ENCODE measurements around the gene PCDHB3. TPM values are rescaled to one million over a fixed set of nuclear protein-coding genes. Genes with fewer than 3 reads are reported as not detected.
"Not testable (repeated sequence)": the region's sequence is repeated elsewhere in the genome, so short reads cannot be mapped to it uniquely, and the experiment has no call there.

PCDHB3 gene
- total and polyA plus RNA-seq, 2 experiments from 2014 or later: 0.76 to 4.1 TPM

- H3K9me3 ChIP-seq (ENCODE audit: low read depth): peaks cover 25% of the 10 kb centered on the region
- H3K4me2 ChIP-seq: peak within 1 kb of the TSS; percentile 72
- 4% methylated on average over 29 of the region's 29 CpGs for WGBS (ENCODE audit: low lambda C conversion rate, missing lambda C conversion rate)
- H3K27me3 ChIP-seq: no peaks in the 10 kb centered on the region
- peak within 1 kb of the TSS; percentile 93 for H3K27ac ChIP-seq
- TF ChIP-seq CTCF (IDR thresholded peaks at IDR 0.05; ENCODE audit: poor library complexity) (peak; percentile 80), EZH2phosphoT487 (IDR thresholded peaks at IDR 0.05; ENCODE audit: low read depth, severe bottlenecking, unreplicated experiment) (no peak), EZH2 (IDR thresholded peaks at IDR 0.05; ENCODE audit: borderline replicate concordance) (no peak)
- peak; percentile 93 for DNase-seq (ENCODE audit: low spot score)
- peaks cover 27% of the 10 kb centered on the region for H3K79me2 ChIP-seq
- H3K4me1 ChIP-seq (ENCODE audit: insufficient read depth): no peaks in the 10 kb centered on the region
- H3K36me3 ChIP-seq (replicated peaks; ENCODE audit: insufficient read depth, low read depth): peaks cover 7% of the 10 kb centered on the region
- H3K9me2 ChIP-seq (replicated peaks; ENCODE audit: insufficient read depth): no peaks in the 10 kb centered on the region
- peak within 1 kb of the TSS; percentile 72 for H2AFZ ChIP-seq
- no peaks in the 10 kb centered on the region for H4K20me1 ChIP-seq (ENCODE audit: insufficient read depth, poor library complexity, severe bottlenecking)
- H3K4me3 ChIP-seq: peak within 1 kb of the TSS; percentile 62
Measured at GRCh38 chr5:141094481-141095262, 5.6 kb upstream of the PCDHB3 start, which contains the start of gene PCDHB2. Gene PCDHB2 (plus strand): TSS chr5:141094615. CDS start chr5:141094791, 176 bp downstream.

DNA sequence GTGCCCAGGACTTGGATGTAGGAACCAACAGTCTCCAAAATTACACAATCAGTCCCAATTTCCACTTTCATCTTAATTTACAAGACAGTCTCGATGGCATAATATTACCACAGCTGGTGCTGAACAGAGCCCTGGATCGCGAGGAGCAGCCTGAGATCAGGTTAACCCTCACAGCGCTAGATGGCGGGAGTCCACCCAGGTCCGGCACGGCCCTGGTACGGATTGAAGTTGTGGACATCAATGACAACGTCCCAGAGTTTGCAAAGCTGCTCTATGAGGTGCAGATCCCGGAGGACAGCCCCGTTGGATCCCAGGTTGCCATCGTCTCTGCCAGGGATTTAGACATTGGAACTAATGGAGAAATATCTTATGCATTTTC is 5.0 kb upstream of the PCDHB3 start:
- Histone ChIP-seq H3K9me3 (ENCODE audit: low read depth) (peaks cover 29% of the 10 kb centered on the region), H3K4me1 (ENCODE audit: insufficient read depth) (no peaks in the 10 kb centered on the region), H2AFZ (peak overlapping the region; percentile 72), H3K36me3 (replicated peaks; ENCODE audit: insufficient read depth, low read depth) (peaks cover 13% of the 10 kb centered on the region), H3K27ac (peak overlapping the region; percentile 93), H3K9me2 (replicated peaks; ENCODE audit: insufficient read depth) (no peaks in the 10 kb centered on the region), H3K4me3 (peak overlapping the region; percentile 62), H3K27me3 (no peaks in the 10 kb centered on the region), H4K20me1 (ENCODE audit: insufficient read depth, poor library complexity, severe bottlenecking) (no peaks in the 10 kb centered on the region), H3K4me2 (peak overlapping the region; percentile 72), H3K79me2 (peaks cover 29% of the 10 kb centered on the region)
- TF ChIP-seq EZH2 (IDR thresholded peaks at IDR 0.05; ENCODE audit: borderline replicate concordance): no peak
- TF ChIP-seq CTCF (IDR thresholded peaks at IDR 0.05; ENCODE audit: poor library complexity): no peak
- TF ChIP-seq EZH2phosphoT487 (IDR thresholded peaks at IDR 0.05; ENCODE audit: low read depth, severe bottlenecking, unreplicated experiment): no peak
- WGBS (ENCODE audit: low lambda C conversion rate, missing lambda C conversion rate): 75% methylated on average over 12 of the region's 12 CpGs
- DNase-seq (ENCODE audit: low spot score): peak; percentile 5

DNA sequence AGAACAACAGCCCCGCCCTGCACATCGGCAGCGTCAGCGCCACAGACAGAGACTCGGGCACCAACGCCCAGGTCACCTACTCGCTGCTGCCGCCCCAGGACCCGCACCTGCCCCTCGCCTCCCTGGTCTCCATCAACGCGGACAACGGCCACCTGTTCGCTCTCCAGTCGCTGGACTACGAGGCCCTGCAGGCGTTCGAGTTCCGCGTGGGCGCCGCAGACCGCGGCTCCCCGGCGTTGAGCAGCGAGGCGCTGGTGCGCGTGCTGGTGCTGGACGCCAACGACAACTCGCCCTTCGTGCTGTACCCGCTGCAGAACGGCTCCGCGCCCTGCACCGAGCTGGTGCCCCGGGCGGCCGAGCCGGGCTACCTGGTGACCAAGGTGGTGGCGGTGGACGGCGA is 4.1 kb upstream of the PCDHB3 start:
- 97% methylated on average over 31 of the region's 46 CpGs for WGBS (ENCODE audit: low lambda C conversion rate, missing lambda C conversion rate)
- H3K4me3 ChIP-seq; H3K4me1 ChIP-seq (ENCODE audit: insufficient read depth); H3K27me3 ChIP-seq; DNase-seq (ENCODE audit: low spot score); H3K4me2 ChIP-seq; H3K9me2 ChIP-seq (replicated peaks; ENCODE audit: insufficient read depth); H2AFZ ChIP-seq; H4K20me1 ChIP-seq (ENCODE audit: insufficient read depth, poor library complexity, severe bottlenecking); H3K27ac ChIP-seq: not testable (repeated sequence)
- peaks cover 15% of the 10 kb centered on the region for H3K36me3 ChIP-seq (replicated peaks; ENCODE audit: insufficient read depth, low read depth)
- peaks cover 34% of the 10 kb centered on the region for H3K9me3 ChIP-seq (ENCODE audit: low read depth)
- H3K79me2 ChIP-seq: peaks cover 29% of the 10 kb centered on the region

GRCh38 chr5:141096586-141096985 is 3.7 kb upstream of the PCDHB3 start:
- Histone ChIP-seq H3K79me2 (peaks cover 29% of the 10 kb centered on the region), H3K9me3 (ENCODE audit: low read depth) (peaks cover 34% of the 10 kb centered on the region), H3K36me3 (replicated peaks; ENCODE audit: insufficient read depth, low read depth) (peaks cover 15% of the 10 kb centered on the region)
- not testable (repeated sequence) for H3K27ac ChIP-seq; H2AFZ ChIP-seq; DNase-seq (ENCODE audit: low spot score); H3K4me2 ChIP-seq; H3K4me3 ChIP-seq; H3K4me1 ChIP-seq (ENCODE audit: insufficient read depth); H4K20me1 ChIP-seq (ENCODE audit: insufficient read depth, poor library complexity, severe bottlenecking); H3K27me3 ChIP-seq; H3K9me2 ChIP-seq (replicated peaks; ENCODE audit: insufficient read depth)
- WGBS (ENCODE audit: low lambda C conversion rate, missing lambda C conversion rate): over 99% methylated on average over 33 of the region's 38 CpGs

Data from hepatocyte (in vitro differentiated cells).